ENCODE data around the gene LYZL4. TPM values are rescaled to one million over a fixed set of nuclear protein-coding genes. Genes with fewer than 3 reads are reported as not detected.

Gene LYZL4
- total RNA-seq, 1 donor from 2014 or later = not detected

DNA sequence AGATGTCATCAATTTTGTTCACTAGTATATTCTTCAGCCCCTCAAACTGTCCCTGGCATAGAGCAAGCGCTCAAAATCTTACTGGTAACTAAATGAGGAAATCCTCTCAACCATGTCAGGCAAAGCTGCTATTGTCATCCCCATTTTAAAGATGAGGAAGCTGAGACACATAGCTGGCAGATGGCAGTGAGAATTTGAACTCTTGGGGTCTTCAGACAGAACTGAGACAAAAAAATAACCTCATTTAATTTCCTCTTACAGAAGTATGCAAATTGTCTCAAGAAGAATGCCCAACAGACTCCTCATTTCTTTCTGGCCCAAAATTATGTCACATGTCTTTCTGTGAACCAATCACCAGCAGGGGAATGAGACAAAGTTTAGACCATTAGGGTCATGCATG, 40.2 kb upstream of the LYZL4 start:
- DNase-seq (ENCODE audit: low spot score in 2 of 2, unreplicated experiment in 2 of 2) = no peak
- Mint-ChIP-seq H3K27ac (no peak overlapping the region), H3K27me3 (ENCODE audit: low read depth) (peaks cover 7% of the 10 kb centered on the region), H3K36me3 (no peaks in the 10 kb centered on the region), H3K9me3 (peaks cover 16% of the 10 kb centered on the region), H3K4me1 (no peaks in the 10 kb centered on the region), H3K4me3 (no peak overlapping the region)
- TF ChIP-seq, protein P1, sequence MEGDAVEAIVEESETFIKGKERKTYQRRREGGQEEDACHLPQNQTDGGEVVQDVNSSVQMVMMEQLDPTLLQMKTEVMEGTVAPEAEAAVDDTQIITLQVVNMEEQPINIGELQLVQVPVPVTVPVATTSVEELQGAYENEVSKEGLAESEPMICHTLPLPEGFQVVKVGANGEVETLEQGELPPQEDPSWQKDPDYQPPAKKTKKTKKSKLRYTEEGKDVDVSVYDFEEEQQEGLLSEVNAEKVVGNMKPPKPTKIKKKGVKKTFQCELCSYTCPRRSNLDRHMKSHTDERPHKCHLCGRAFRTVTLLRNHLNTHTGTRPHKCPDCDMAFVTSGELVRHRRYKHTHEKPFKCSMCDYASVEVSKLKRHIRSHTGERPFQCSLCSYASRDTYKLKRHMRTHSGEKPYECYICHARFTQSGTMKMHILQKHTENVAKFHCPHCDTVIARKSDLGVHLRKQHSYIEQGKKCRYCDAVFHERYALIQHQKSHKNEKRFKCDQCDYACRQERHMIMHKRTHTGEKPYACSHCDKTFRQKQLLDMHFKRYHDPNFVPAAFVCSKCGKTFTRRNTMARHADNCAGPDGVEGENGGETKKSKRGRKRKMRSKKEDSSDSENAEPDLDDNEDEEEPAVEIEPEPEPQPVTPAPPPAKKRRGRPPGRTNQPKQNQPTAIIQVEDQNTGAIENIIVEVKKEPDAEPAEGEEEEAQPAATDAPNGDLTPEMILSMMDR (IDR thresholded peaks at IDR 0.05; ENCODE audit: unreplicated experiment) = no peak

DNA sequence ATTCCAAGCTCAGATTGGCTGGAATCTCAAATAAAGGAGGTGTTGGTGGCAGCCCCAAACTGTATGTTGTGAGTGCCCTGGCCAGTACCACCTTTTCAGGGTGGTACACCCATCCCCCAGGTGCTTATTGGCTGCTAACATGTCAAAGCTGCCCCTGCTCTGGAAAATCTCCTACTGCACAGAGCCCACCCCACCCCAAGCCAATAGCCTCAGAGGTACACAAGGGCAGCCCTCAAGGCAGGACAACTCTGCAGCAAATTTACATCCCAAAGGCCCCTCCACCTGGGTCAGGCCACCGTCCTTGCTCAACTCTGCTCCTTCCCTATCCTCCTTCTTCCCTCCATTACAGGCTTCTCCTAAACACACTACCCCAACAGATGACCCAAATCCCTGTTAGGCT, 37.1 kb upstream of the LYZL4 start:
- Mint-ChIP-seq H3K4me3 (no peak overlapping the region), H3K9me3 (no peaks in the 10 kb centered on the region), H3K36me3 (no peaks in the 10 kb centered on the region), H3K4me1 (no peaks in the 10 kb centered on the region), H3K27me3 (ENCODE audit: low read depth) (peaks cover 19% of the 10 kb centered on the region), H3K27ac (no peak overlapping the region)
- no peak for DNase-seq (ENCODE audit: low spot score in 2 of 2, unreplicated experiment in 2 of 2)
- TF ChIP-seq, protein P1 (IDR thresholded peaks at IDR 0.05; ENCODE audit: unreplicated experiment) = no peak

DNA sequence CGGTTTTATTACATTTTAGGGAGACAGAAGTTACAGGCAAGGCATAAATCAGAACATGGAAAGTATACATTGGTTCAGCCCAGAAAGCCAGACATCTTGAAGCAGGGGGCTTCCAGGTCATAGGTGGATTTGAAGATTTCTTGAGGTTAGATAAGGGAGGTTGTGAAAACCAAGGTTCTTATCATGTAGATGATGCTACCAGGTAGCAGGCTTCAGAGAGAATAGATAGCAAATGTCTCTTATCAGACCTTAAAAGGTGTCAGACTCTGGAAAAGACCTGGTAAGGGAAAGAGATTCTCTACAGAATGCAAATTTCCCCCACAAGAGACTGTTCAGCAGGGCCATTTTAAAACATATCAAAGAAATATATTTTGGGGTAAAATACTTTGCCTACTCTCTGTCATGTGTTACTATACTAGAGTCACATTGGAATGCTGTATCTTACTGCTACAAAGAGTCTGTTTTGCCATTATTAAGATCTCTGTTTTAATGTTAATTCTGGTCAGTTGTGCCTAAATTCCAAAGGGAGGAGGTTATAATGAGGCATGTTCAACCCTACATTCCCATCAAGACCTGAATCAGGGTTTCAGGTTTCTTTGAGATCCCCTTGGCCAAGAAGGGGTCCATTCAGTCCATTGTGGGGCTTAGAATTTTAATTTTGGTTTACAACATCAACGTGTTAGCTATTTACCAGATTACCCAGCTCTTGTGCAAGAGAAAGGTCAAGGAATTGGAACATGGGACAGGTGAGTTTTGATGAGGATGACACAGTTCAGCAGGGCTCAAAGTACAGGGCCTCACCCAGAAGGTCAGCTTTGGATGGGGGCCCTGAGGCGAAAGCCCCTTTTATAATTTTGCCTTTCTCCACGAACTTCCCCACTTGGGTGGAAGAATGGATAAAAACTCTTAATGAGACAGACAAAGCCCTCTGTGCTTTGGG, 36.0 kb upstream of the LYZL4 start:
- Mint-ChIP-seq H3K27me3 (ENCODE audit: low read depth) (peaks cover 30% of the 10 kb centered on the region), H3K36me3 (no peaks in the 10 kb centered on the region), H3K4me3 (no peak overlapping the region), H3K27ac (no peak overlapping the region), H3K4me1 (no peaks in the 10 kb centered on the region), H3K9me3 (no peaks in the 10 kb centered on the region)
- no peak for DNase-seq (ENCODE audit: low spot score in 2 of 2, unreplicated experiment in 2 of 2)
- TF ChIP-seq, protein P1 (IDR thresholded peaks at IDR 0.05; ENCODE audit: unreplicated experiment) = no peak

DNA sequence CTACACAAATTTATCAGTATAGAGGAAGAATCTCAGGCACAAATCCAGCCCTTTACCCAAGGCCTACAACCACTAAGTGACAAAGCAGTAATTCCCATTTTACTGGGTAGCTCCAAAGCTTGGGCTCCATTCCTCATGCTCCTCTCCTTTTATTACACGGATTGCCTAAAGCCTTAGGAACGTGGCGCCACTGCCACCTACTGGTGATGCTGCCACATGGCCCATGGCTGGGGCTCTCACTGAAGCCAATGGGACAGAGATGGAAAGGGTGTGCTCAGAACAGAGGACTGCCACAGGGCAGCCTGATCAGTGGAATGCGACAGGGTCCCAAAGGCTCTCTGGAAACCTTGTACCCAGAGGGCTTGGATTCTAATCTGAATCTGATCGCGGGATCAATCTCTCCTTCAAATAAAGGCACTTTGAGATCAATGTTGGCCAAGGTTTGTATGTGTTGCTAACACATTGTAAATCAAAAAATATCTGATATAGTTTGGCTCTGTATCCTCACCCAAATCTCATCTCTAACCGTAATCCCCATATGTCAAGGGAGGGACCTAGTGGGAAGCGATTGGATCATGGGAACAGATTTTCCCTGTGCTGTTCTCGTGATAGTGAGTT, 33.5 kb upstream of the LYZL4 start:
- H3K27me3 Mint-ChIP-seq (ENCODE audit: low read depth) = peaks cover 53% of the 10 kb centered on the region
- DNase-seq (ENCODE audit: low spot score in 2 of 2, unreplicated experiment in 2 of 2) = peak; percentile 62 to 92
- TF ChIP-seq, protein P1 (IDR thresholded peaks at IDR 0.05; ENCODE audit: unreplicated experiment) = peak; percentile 87
- H3K4me1 Mint-ChIP-seq = no peaks in the 10 kb centered on the region
- H3K27ac Mint-ChIP-seq = no peak overlapping the region
- H3K36me3 Mint-ChIP-seq = no peaks in the 10 kb centered on the region
- H3K4me3 Mint-ChIP-seq = no peak overlapping the region
- H3K9me3 Mint-ChIP-seq = no peaks in the 10 kb centered on the region

GRCh38 chr3:42443292-42443691, 32.9 kb upstream of the LYZL4 start:
- no peaks in the 10 kb centered on the region for H3K9me3 Mint-ChIP-seq
- H3K4me3 Mint-ChIP-seq = no peak overlapping the region
- H3K27me3 Mint-ChIP-seq (ENCODE audit: low read depth) = peaks cover 59% of the 10 kb centered on the region
- TF ChIP-seq, protein P1 (IDR thresholded peaks at IDR 0.05; ENCODE audit: unreplicated experiment) = no peak
- H3K27ac Mint-ChIP-seq = no peak overlapping the region
- H3K4me1 Mint-ChIP-seq = no peaks in the 10 kb centered on the region
- no peak for DNase-seq (ENCODE audit: low spot score in 2 of 2, unreplicated experiment in 2 of 2)
- no peaks in the 10 kb centered on the region for H3K36me3 Mint-ChIP-seq
